Motor neuron (in vitro differentiated cells): ENCODE measurements around the gene ACVR1B. TPM values are rescaled to one million over a fixed set of nuclear protein-coding genes. Genes with fewer than 3 reads are reported as not detected.

Source experiments
- ATAC-seq, 8 experiments: fragments of 200-7000 bp; cut with Tn5 transposase; replicated peaks in 6 of 8; 2 replicates each; pipeline ENCODE4 v1.8.0; 2021; ENCODE audit warnings: mild to moderate bottlenecking in 8 of 8, moderate library complexity in 8 of 8
- H3K27ac ChIP-seq, 2 donors: fragments of 250-450 bp; sonication (Bioruptor Pico); 2 replicates each; pipeline ENCODE4 v1.9.0; 2021; ENCODE audit warnings: antibody characterized with exemption in 2 of 2, mild to moderate bottlenecking in 2 of 2, moderate library complexity in 1 of 2
- H3K4me1 ChIP-seq, 2 donors: fragments of 250-450 bp; sonication (Bioruptor Pico); replicated peaks in 1 of 2; 2 replicates each; pipeline ENCODE4 v1.6.1; 2021; ENCODE audit warnings: antibody characterized with exemption in 2 of 2, mild to moderate bottlenecking in 2 of 2, moderate library complexity in 1 of 2
- H3K4me3 ChIP-seq, 5 donors: fragments of 250-450 bp; sonication (Bioruptor Pico); 2 replicates each; pipeline ENCODE4 v1.9.0; 2021; ENCODE audit warnings: antibody characterized with exemption in 5 of 5, mild to moderate bottlenecking in 5 of 5, moderate library complexity in 4 of 5
- WGBS, 10 experiments: fragments of 450-650 bp; shearing (Covaris generic); methylation state at CpG; one replicate each; pipeline ENCODE4 v1.0.0; 2022; 5-methylcytosine and 5-hydroxymethylcytosine counted together
- in situ Hi-C, 9 experiments: fragments of 400-800 bp; cut with MboI; loops; one replicate each; pipeline ENCODE4 v1.15.0; 2021; ENCODE audit warnings: low sequenced_read_pairs in 9 of 9, low pct_unique_long_range_greater_than_20kb in 2 of 9; ENCODE audit not compliant: unreplicated experiment in 9 of 9
- total RNA-seq, 8 experiments: library from RNA; unstranded; fragments of 300-600 nt; gene quantifications; 2 replicates each; pipeline versions ENCODE4 v1.2.3 to v1.2.4, GENCODE V29; 2022

ACVR1B gene
- total RNA-seq, 8 experiments from 2014 or later, result 9.0 to 62.0 (median 36.6) TPM

DNA sequence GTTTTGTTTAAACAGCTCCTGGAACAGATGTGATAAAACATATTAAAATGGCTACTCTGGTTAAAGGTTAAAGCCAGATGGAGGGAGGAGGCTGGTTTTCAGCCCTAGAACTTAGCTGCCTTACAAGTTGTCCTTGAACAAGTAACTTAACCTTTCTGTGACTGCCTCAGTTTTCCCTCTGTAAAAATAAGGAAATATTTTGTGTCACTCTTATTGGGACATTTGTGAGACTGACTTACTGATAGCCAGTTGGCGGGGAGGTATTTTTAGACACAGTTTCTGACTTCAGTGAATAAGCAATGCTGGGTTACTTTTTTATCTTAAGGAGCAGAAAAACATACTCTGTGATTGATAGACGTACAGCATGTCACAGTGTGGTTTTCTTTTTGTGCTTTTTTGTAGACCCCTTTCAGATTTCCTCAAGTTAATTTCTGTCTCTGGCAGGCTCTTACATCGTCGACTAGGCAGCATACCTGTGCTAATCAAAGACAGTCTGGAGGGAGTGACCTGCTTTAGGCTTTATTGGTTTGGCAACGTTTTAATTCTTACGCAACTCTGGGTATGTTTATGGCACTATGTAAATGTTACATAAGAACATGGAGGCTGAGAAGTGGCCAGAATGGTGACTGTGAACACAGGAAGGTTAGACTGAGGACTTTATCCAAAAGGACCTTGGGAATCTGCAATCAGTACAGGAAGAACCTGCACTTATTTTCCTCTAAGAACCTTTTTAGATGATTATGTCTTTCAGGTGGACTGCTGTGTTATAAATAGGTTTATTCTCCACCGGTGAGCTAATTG, 3.3 kb downstream of the ACVR1B start:
- in situ Hi-C loops, result no loop called here

DNA sequence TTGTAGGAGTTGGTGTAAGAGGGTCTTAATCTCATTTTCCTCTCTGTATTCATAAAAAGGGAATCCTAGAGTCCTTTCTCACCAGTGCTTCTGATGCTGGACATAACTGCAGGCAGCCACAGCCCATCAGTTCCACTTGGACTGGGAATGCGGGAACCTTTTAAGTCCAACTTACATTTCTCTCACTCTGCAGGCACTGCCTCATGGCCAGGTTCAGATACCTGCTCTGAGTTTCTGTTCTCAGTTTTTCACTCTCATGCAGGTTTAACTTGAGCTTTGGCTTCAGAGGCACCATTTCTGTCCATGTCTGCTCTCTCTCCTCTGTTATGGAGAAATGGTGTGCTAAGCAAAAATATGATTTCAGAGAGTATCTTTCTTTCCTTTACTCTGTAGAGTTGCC, 4.2 kb downstream of the ACVR1B start:
- Histone ChIP-seq H3K4me3 (no peak overlapping the region), H3K4me1 (peaks cover 14 to 15% of the 10 kb centered on the region in 2 donors), H3K27ac (no peak overlapping the region)
- ATAC-seq, result no peak
- in situ Hi-C loops, result no loop called here
- 90 to 100% (median 100%) methylated on average over 1 of the region's 1 CpG; no CpG with 5 or more reads in 6 of the 10 experiments for WGBS, 10 experiments

More for the DNA sequence above, 3.3 kb downstream of the ACVR1B start:
- Histone ChIP-seq H3K27ac (no peak overlapping the region), H3K4me3 (peak overlapping the region in 4 of 5 donors; percentile 74 to 99 (median 86)), H3K4me1 (peaks cover 14 to 15% of the 10 kb centered on the region in 2 donors)
- ATAC-seq, result no peak
- WGBS, 10 experiments, result 42 to 88% (median 82%) methylated on average over 2 to 7 of the region's 7 CpGs

DNA sequence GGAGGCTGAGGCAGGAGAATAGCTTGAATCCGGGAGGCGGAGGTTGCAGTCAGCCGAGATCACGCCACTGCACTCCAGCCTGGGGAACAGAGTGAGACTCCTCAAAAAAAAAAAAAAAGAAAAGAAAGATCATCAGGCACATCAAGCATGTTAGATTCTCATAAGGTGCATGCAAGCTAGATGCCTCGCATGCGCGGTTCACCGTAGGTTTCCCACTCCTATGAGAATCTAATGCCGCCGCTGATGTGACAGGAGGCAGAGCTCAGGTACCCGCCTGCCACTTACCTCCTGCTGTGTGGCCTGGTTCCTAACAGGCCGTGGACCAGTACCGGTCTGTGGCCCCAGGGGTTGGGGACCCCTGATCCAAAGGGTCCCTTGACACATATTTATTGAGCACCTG, 7.0 kb downstream of the ACVR1B start:
- Histone ChIP-seq H3K4me1 (peaks cover 15 to 17% of the 10 kb centered on the region in 2 donors), H3K27ac (no peak overlapping the region), H3K4me3 (no peak overlapping the region)
- in situ Hi-C loops, result no loop called here
- 67 to 100% (median 87%) methylated on average over 2 to 11 of the region's 13 CpGs; no CpG with 5 or more reads in 4 of the 10 experiments for WGBS, 10 experiments
- no peak for ATAC-seq

DNA sequence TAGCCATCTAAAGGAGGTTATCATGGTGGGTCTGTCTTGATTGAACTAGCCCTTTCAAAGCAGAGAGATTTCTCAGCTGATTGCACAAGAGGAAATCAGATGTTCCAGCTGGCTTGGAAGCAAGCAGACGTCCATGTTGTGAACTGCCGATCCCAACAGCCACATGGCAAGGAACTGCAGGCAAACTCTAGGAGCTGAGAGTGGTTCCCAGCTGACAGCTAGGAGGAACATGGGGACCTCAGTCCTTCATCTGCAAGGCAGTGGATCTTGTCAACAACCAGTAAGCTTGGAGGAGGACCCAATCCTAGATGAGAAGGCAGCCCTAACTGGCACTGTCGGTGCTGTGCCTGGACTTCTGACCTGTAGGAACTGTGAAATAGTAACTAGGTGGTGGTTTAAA, 7.7 kb downstream of the ACVR1B start:
- in situ Hi-C loops, result no loop called here

DNA sequence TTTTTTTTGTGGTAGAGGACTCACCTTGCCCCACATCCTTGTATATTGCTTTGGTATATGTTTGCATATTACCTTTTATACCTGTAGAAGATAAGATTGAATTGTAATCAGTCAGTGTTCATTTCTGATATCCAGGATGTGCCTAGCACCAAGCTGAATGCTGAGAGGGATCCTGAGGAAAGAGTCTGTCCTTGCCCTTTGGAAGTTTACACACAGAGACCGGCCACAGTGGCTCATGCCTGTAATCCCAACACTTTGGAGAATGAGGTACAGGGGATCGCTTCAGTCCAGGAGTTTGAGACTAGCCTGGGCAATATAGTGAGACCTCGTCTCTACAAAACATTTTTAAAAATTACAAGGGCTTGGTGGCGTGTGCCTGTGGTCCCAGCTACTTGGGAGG, 8.4 kb downstream of the ACVR1B start:
- in situ Hi-C loops, result loop anchor here in 1 of 9 experiments (10.0 kb wide), 1 partner anchor 65 kb away; no protein-coding TSS in a partner anchor
- ATAC-seq, result no peak
- no peak overlapping the region for H3K4me3 ChIP-seq
- no peak overlapping the region for H3K27ac ChIP-seq
- 83 to 100% (median 100%) methylated on average over 1 to 4 of the region's 4 CpGs; no CpG with 5 or more reads in 3 of the 10 experiments for WGBS, 10 experiments
- peaks cover 4 to 7% of the 10 kb centered on the region in 2 donors for H3K4me1 ChIP-seq

More for the DNA sequence above, 7.7 kb downstream of the ACVR1B start:
- H3K27ac ChIP-seq, result no peak overlapping the region
- ATAC-seq, result peak in 1 of 8 experiments; percentile 14
- peaks cover 11 to 14% of the 10 kb centered on the region in 2 donors for H3K4me1 ChIP-seq
- WGBS, 10 experiments, result 67 to 100% (median 76%) methylated on average over 1 to 3 of the region's 3 CpGs; no CpG with 5 or more reads in 7 of the 10 experiments
- H3K4me3 ChIP-seq, result no peak overlapping the region

DNA sequence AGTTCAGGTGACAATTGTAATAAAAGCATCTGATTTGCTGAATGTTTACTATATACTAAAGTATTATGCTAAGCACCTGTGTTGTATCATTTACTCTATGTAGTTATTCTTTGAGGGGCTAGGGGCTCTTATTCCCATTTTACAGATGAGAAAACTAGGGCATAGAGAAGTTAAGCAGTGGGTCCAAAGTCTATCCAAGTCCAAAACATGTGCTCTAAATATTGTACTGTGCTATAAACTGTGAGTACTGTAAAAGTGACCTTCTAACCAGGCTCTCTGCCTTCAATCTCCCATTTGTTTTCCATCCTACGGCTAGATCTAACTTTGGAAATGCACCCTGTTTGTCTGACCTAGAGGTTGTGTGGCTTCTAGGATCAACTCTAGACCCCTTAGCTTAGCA, 9.0 kb downstream of the ACVR1B start:
- WGBS, 10 experiments, result 43 to 100% (median 90%) methylated on average over 1 of the region's 1 CpG; no CpG with 5 or more reads in 4 of the 10 experiments
- no peak for ATAC-seq

DNA sequence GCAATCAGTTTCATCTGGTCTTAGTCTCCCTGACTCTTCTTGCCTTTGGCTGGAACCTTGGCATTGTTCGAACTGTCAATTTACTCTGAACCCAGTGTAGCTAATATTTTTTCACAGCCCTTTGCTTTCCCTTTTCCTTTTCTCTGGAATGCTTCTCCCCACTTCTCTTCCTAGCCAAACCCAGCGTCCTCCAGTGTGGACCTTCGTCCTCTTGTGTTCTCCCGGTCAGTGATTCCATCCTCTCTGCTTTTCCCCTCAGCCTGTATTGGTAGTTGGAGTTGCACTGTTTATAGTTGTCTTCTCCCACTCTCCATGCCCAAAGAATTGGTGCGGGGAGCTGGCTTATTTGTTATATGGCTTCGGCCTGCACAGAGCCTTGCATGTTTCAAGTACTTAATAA, 9.4 kb downstream of the ACVR1B start:
- in situ Hi-C loops, result loop anchor here in 1 of 9 experiments (10.0 kb wide), 1 partner anchor 66 kb away; no protein-coding TSS in a partner anchor
- H3K4me1 ChIP-seq, result peaks cover 0 to 3% of the 10 kb centered on the region in 2 donors
- WGBS, 10 experiments, result 88 to 100% (median 97%) methylated on average over 2 to 6 of the region's 6 CpGs; no CpG with 5 or more reads in 1 of the 10 experiments
- H3K4me3 ChIP-seq, result no peak overlapping the region
- no peak for ATAC-seq
- no peak overlapping the region for H3K27ac ChIP-seq

More for the DNA sequence above, 9.0 kb downstream of the ACVR1B start:
- in situ Hi-C loops, result loop anchor here in 1 of 9 experiments (10.0 kb wide), 1 partner anchor 66 kb away; no protein-coding TSS in a partner anchor
- H3K4me1 ChIP-seq, result peaks cover 0 to 3% of the 10 kb centered on the region in 2 donors
- no peak overlapping the region for H3K4me3 ChIP-seq
- no peak overlapping the region for H3K27ac ChIP-seq

DNA sequence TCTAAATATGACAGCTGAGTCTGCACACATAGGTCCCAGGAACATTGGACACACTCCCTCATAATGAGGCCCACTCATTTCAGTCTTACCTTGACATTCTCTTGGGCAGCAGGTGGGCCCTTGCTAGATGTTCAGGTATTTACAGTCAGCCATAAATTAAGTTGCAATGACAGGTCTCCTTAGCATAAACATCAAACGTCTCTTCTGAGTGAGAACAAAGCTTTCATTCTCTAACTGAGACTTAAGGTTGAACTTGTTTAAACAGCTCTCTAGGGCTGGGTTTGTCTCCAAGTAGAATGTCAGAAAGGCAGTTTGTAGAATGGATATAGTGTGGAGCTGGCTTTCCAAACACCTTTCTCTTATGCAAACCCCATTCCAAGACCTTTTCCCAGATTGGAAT, 10.3 kb downstream of the ACVR1B start:
- H3K27ac ChIP-seq, result no peak overlapping the region
- peak in 1 of 8 experiments; percentile 18 for ATAC-seq
- peaks cover 0 to 3% of the 10 kb centered on the region in 2 donors for H3K4me1 ChIP-seq
- WGBS, 10 experiments, result 0 to 50% (median 6%) methylated on average over 1 of the region's 1 CpG; no CpG with 5 or more reads in 6 of the 10 experiments
- H3K4me3 ChIP-seq, result no peak overlapping the region
- in situ Hi-C loops, result loop anchor here in 1 of 9 experiments (10.0 kb wide), 1 partner anchor 67 kb away; no protein-coding TSS in a partner anchor

DNA sequence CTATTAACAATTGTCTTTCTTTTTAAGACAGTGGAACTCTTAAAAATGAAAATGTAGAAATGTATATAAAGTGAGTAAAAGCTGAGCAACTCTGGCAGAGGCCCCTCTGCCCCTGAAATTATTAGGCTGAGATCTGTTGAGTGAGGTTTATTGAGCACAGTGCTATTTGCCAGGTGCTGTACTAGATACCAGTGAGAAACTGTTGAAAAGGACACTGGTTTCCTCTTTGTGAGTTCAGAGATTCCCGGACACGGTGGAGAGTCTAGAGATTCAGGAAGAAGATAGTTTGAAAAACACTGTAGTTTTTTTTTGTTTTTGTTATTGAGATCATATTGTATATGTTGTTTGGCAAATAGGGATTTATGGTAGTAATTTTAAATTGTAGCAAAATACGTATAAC, 11.2 kb downstream of the ACVR1B start:
- Histone ChIP-seq H3K4me1 (peaks cover 0 to 3% of the 10 kb centered on the region in 2 donors), H3K27ac (no peak overlapping the region), H3K4me3 (no peak overlapping the region)
- 80 to 100% (median 93%) methylated on average over 2 to 3 of the region's 3 CpGs for WGBS, 10 experiments
- ATAC-seq, result no peak
- in situ Hi-C loops, result loop anchor here in 1 of 9 experiments (10.0 kb wide), 1 partner anchor 68 kb away; no protein-coding TSS in a partner anchor

DNA sequence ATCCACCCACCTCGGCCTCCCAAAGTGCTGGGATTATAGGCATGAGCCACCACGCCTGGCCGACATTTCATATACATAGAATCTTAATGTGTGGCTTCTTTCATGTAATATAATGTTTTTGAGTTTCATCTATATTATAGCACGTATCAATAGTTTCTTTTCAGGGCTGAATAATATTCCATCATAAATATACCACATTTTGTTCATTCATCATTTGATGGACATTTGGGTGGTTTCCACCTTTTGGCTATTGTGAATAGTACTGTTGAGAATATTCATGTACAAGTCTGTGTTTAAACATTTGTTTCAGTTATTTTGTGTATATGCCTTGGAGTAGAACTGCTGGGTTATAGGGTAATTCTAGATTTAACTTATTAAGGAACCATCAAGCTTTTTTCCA, 12.0 kb downstream of the ACVR1B start:
- 96 to 100% (median 100%) methylated on average over 1 to 4 of the region's 4 CpGs; no CpG with 5 or more reads in 1 of the 10 experiments for WGBS, 10 experiments
- no peak overlapping the region for H3K4me3 ChIP-seq
- H3K27ac ChIP-seq, result no peak overlapping the region
- no peak for ATAC-seq
- in situ Hi-C loops, result loop anchor here in 1 of 9 experiments (10.0 kb wide), 1 partner anchor 69 kb away; no protein-coding TSS in a partner anchor
- peaks cover 0 to 3% of the 10 kb centered on the region in 2 donors for H3K4me1 ChIP-seq

DNA sequence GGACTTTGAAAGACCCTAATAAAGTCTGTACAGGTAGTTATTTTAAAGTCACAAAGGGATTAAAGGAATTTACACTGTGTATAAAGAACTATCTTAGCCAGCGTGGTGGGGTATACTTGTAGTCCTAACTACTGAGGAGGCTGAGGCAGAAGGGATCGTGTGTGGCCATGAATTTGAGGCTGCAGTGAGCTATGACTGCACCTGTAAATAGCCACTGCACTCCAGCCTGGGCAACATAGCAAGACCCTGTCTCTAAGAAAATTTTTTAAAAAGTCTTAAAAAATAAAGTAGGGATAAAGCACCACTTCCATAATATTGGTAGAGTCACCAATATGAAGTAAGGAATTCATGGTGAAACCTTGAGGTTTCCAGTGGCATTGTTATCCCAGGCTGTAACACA, 18.1 kb downstream of the ACVR1B start:
- Histone ChIP-seq H3K27ac (no peak overlapping the region), H3K4me1 (peaks cover 0 to 13% of the 10 kb centered on the region in 2 donors), H3K4me3 (no peak overlapping the region)
- ATAC-seq, result no peak
- WGBS, 10 experiments, result 100% methylated on average over 1 to 2 of the region's 2 CpGs; no CpG with 5 or more reads in 5 of the 10 experiments
- in situ Hi-C loops, result loop anchor here in 1 of 9 experiments (10.0 kb wide), 1 partner anchor 75 kb away; no protein-coding TSS in a partner anchor

DNA sequence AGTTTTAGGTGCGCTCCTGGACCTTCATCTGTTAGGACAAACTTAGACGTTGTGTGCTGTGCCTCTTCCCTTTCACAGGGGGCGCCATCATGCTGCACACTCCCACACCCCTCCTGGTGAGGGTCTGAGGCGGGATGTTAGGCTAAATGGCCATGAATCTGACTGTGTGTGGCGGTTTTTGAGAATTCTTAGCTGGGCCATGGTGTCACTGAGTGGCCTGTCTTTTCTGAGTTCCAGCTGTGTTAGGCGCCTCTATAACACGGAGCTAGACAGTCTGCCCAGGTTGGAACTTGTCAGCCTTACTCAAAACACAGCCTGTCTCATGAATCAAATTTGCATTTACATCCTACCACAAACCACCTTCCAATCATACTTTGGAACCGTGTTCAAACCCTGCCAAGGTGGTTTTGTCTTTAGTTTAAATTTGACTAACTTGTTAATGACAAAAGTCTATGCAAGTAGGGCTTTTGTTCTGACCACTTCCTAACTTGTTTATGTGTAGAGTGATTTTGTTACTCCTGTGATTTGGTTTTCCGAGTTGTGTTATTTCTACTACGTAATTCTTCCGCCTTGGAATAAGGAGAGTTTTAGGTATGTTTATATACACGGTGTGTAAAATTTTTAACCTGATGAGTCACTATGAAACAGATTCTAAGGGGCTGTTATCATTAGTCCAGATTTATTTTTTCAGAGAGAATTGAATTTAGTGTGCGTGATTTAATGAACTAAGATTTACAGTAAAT, 19.6 kb downstream of the ACVR1B start:
- no peak overlapping the region for H3K4me3 ChIP-seq
- H3K4me1 ChIP-seq, result peaks cover 0 to 13% of the 10 kb centered on the region in 2 donors
- no peak overlapping the region for H3K27ac ChIP-seq
- WGBS, 10 experiments, result 20 to 100% (median 72%) methylated on average over 1 to 13 of the region's 13 CpGs
- ATAC-seq, result peak in 4 of 8 experiments; percentile 24 to 33 (median 28)
- in situ Hi-C loops, result no loop called here
